PC-3 (cell line): ENCODE data around the gene MANBA. TPM values are rescaled to one million over a fixed set of nuclear protein-coding genes. Genes with fewer than 3 reads are reported as not detected.
"Not testable (repeated sequence)": the region's sequence is repeated elsewhere in the genome, so short reads cannot be mapped to it uniquely, and the experiment has no call there.

Source experiments
- ATAC-seq: fragments of 200-7000 bp; cut with Tn5 transposase; 2 replicates; pipeline ENCODE4 v1.9.1; 2020; ENCODE audit warnings: mild to moderate bottlenecking, moderate library complexity
- BruUV-seq: library from RNA; stranded (reverse); fragments of 400-500 nt; replicated peaks from 2 replicates; lab custom pipeline; 2021; lab: Mats Ljungman, UMichigan
- CTCF ChIA-PET: fragments of 300-600 bp; sonication (Branson Sonifier 250); formaldehyde crosslinking; loops from one replicate; lab custom pipeline; 2022; ENCODE audit warnings: antibody characterized with exemption; lab: Charles Lee
- POLR2A ChIA-PET: fragments of 300-600 bp; sonication (Branson Sonifier 250); formaldehyde crosslinking; loops from one replicate; lab custom pipeline; 2022; ENCODE audit warnings: antibody characterized with exemption; ENCODE audit not compliant: unreplicated experiment; lab: Charles Lee
- DNase-seq: peaks from one replicate; pipeline ENCODE4 v3.0.0-alpha.2; 2015
- H2AFZ ChIP-seq: fragments of 300-600 bp; sonication (generic); 2 replicates; pipeline ENCODE4 v1.6.0; 2016; ENCODE audit warnings: antibody characterized with exemption, low read length
- H3F3A ChIP-seq: fragments of 300-600 bp; sonication (generic); one replicate; pipeline ENCODE4 v1.6.0; 2017; ENCODE audit warnings: antibody characterized with exemption, low read length, control low read depth, mild to moderate bottlenecking; ENCODE audit not compliant: unreplicated experiment
- H3K27ac ChIP-seq: fragments of 300-600 bp; sonication (generic); 2 replicates; pipeline ENCODE4 v1.5.1; 2016; ENCODE audit warnings: mild to moderate bottlenecking, low read length
- H3K27me3 ChIP-seq: fragments of 300-600 bp; sonication (generic); 2 replicates; pipeline ENCODE4 v1.6.1; 2016; ENCODE audit warnings: low read length, mixed read lengths
- H3K36me3 ChIP-seq: fragments of 300-600 bp; sonication (generic); 2 replicates; pipeline ENCODE4 v1.6.1; 2016; ENCODE audit warnings: low read depth, mixed run types, low read length, mixed read lengths
- H3K4me1 ChIP-seq: fragments of 300-600 bp; sonication (generic); 2 replicates; pipeline ENCODE4 v1.5.1; 2016; ENCODE audit warnings: low read length; ENCODE audit not compliant: insufficient read depth
- H3K4me2 ChIP-seq: fragments of 300-600 bp; sonication (generic); 2 replicates; pipeline ENCODE4 v1.6.0; 2016; ENCODE audit warnings: low read length
- H3K4me3 ChIP-seq: fragments of 300-600 bp; sonication (generic); 2 replicates; pipeline ENCODE4 v1.5.1; 2016; ENCODE audit warnings: mild to moderate bottlenecking, low read length, mixed read lengths
- H3K79me2 ChIP-seq: fragments of 300-600 bp; sonication (generic); 2 replicates; pipeline ENCODE4 v1.6.1; 2017; ENCODE audit warnings: low read length, mixed read lengths
- H3K9ac ChIP-seq: fragments of 300-600 bp; sonication (generic); 2 replicates; pipeline ENCODE4 v1.6.0; 2016; ENCODE audit warnings: mild to moderate bottlenecking, low read length
- H3K9me2 ChIP-seq: fragments of 300-600 bp; sonication (generic); replicated peaks from 2 replicates; pipeline ENCODE4 v1.6.1; 2016; ENCODE audit warnings: mixed run types, low read length, mixed read lengths
- H3K9me3 ChIP-seq: fragments of 300-600 bp; sonication (generic); 2 replicates; pipeline ENCODE4 v1.6.1; 2016; ENCODE audit warnings: low read length, mixed read lengths
- H4K20me1 ChIP-seq: fragments of 300-600 bp; sonication (generic); 2 replicates; pipeline ENCODE4 v1.6.1; 2016; ENCODE audit warnings: low read length, mixed read lengths
- CTCF ChIP-seq: fragments of 300-600 bp; sonication (generic); conservative IDR thresholded peaks from 2 replicates; pipeline ENCODE4 v1.5.1; 2017; ENCODE audit warnings: antibody characterized with exemption, low read depth, mild to moderate bottlenecking, low read length
- EZH2 ChIP-seq: fragments of 300-600 bp; sonication (generic); IDR thresholded peaks from one replicate; pipeline ENCODE4 v1.6.1; 2017; ENCODE audit warnings: antibody characterized with exemption, mild to moderate bottlenecking, low read length; ENCODE audit not compliant: unreplicated experiment
- EZH2phosphoT487 ChIP-seq: fragments of 300-600 bp; sonication (generic); IDR thresholded peaks from 2 replicates; pipeline ENCODE4 v1.6.1; 2018; ENCODE audit warnings: mild to moderate bottlenecking, antibody characterized with exemption, low read length, borderline replicate concordance
- intact Hi-C: fragments of 100-400 bp; cut with micrococcal nuclease; formaldehyde crosslinking; loops from 2 replicates; pipeline ENCODE4 v1.9.0; 2023
- total RNA-seq: library from RNA; depleted of rRNA; stranded (reverse); fragments of >200 nt; gene quantifications from 2 replicates; pipeline ENCODE4 v1.2.3, GENCODE V29; 2014

Gene MANBA
- total RNA-seq, 1 experiment from 2014 or later: 20.9 TPM

DNA sequence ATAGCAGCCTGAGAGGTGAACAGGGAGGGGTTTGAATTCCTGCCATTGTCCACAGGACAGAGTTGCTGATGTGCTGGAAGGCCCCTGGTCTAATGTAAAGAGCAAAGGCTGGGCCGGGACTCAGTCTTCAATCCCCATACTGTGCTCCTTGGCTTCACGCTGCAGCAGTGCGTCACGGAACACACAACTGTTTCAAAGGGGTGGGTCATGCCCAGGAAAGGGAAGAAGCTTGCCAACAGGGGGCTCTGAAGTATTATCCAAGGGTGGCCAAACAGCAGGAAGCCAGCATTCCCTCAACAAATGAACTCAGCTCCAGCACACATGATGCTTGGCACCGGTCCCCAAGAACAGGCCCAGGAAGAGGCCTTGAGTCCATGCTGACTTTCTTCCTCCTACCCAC is 137.1 kb downstream of the MANBA start:
- Histone ChIP-seq H3K27ac (no peak overlapping the region), H4K20me1 (no peaks in the 10 kb centered on the region), H2AFZ (no peak overlapping the region), H3K9me2 (no peaks in the 10 kb centered on the region), H3K79me2 (no peaks in the 10 kb centered on the region), H3K4me1 (peaks cover 44% of the 10 kb centered on the region), H3K4me2 (no peak overlapping the region), H3F3A (peaks cover 8% of the 10 kb centered on the region), H3K36me3 (no peaks in the 10 kb centered on the region), H3K9ac (no peak overlapping the region), H3K9me3 (no peaks in the 10 kb centered on the region), H3K4me3 (no peak overlapping the region), H3K27me3 (no peaks in the 10 kb centered on the region)
- TF ChIP-seq EZH2 (no peak), CTCF (peak; percentile 29; the same call in 1 of the 2 replicates)
- BruUV-seq: no TSS peak
- CTCF ChIA-PET: interaction anchor here (0.7 kb wide), 1 partner anchor 188 kb away, joined by 3 read pairs; no protein-coding TSS in a partner anchor
- POLR2A ChIA-PET: no interaction called here
- DNase-seq (peak; percentile 40), ATAC-seq (no peak)
- intact Hi-C loops: no loop called here

- Histone ChIP-seq H3K9ac (peak overlapping the region; percentile 40; the same call in 1 of the 2 replicates), H4K20me1 (no peaks in the 10 kb centered on the region), H3K9me3 (no peaks in the 10 kb centered on the region), H3K4me1 (peaks cover 24% of the 10 kb centered on the region), H3K36me3 (peaks cover 5% of the 10 kb centered on the region; the same call in 1 of the 2 replicates), H2AFZ (peak overlapping the region; percentile 69), H3K9me2 (no peaks in the 10 kb centered on the region), H3K4me3 (peak overlapping the region; percentile 60), H3K27me3 (no peaks in the 10 kb centered on the region), H3K79me2 (no peaks in the 10 kb centered on the region), H3F3A (no peaks in the 10 kb centered on the region), H3K4me2 (peak overlapping the region; percentile 83), H3K27ac (peak overlapping the region; percentile 68)
- ATAC-seq (peak; percentile 90), DNase-seq (peak; percentile 78)
- intact Hi-C loops: loop anchor here (1.0 to 2.0 kb wide), 4 partner anchors 168 to 470 kb away; partner anchors contain the start of gene UBE2D3
- TSS peak; percentile 31 for BruUV-seq
- TF ChIP-seq EZH2phosphoT487 (no peak), CTCF (peak; percentile 86), EZH2 (no peak)
- POLR2A ChIA-PET: interaction anchor here (0.7 kb wide), 1 partner anchor 574 kb away, joined by 3 read pairs; no protein-coding TSS in a partner anchor
- CTCF ChIA-PET: interaction anchor here (0.6 to 1.1 kb wide), 10 partner anchors 20 to 479 kb away, joined by 3 to 7 read pairs (median 4); partner anchors contain the start of genes BDH2 and UBE2D3
These were observed 139.9 kb downstream of the MANBA start for GRCh38 chr4:102620697-102621497.

DNA sequence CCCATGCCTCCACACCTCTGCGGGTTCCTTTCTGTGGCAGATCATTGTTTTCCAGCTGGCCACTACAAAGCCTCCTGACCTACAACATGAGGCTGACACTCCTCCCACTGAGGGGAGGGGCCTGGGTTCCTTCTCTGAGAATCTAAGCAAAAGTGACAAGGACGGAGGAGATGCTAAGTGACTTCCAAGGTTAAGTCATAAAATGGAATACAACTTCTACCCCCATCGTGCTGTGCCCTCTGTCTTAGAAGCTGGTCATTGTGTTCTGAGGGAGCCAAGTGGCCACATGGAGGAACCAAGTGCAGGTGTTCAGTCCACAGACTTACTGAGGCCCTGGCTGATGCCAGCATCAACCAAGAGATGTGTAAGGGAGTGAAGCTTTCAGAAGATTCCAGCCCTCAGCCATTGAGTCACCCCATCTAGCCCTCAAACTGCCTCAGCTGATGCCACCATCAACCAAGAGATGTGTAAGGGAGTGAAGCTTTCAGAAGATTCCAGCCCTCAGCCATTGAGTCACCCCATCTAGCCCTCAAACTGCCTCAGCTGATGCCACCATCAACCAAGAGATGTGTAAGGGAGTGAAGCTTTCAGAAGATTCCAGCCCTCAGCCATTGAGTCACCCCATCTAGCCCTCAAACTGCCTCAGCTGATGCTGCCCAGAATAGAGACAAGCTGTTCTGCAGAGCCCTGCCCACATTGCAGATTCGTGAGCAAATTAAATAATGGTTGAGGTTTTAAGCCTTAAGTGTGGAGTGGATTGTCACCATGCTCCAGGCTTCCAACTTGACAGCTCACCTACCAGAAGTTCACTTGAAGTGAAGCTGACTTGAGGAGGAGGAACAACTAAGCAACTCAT is 140.8 kb downstream of the MANBA start:
- H4K20me1 ChIP-seq, H3K9me3 ChIP-seq, H3K79me2 ChIP-seq, H3F3A ChIP-seq, DNase-seq, H3K9ac ChIP-seq, BruUV-seq, H3K9me2 ChIP-seq, POLR2A ChIA-PET, H3K36me3 ChIP-seq, H3K27me3 ChIP-seq: not testable (repeated sequence)
- Histone ChIP-seq H3K4me3 (peak overlapping the region; percentile 60), H3K4me1 (peaks cover 21% of the 10 kb centered on the region), H2AFZ (peak overlapping the region; percentile 69; the same call in 1 of the 2 replicates), H3K4me2 (peak overlapping the region; percentile 83), H3K27ac (peak overlapping the region; percentile 68)
- CTCF ChIA-PET: interaction anchor here (0.7 to 1.1 kb wide), 4 partner anchors 80 to 480 kb away, joined by 3 to 5 read pairs (median 3); partner anchors contain the start of gene BDH2
- intact Hi-C loops: loop anchor here (1.0 to 2.0 kb wide), 2 partner anchors 169 to 471 kb away; no protein-coding TSS in a partner anchor
- ATAC-seq: peak; percentile 10

- H3K27ac ChIP-seq, H3K36me3 ChIP-seq, BruUV-seq, H3F3A ChIP-seq, H3K79me2 ChIP-seq, H3K4me2 ChIP-seq, H3K9me3 ChIP-seq, ATAC-seq, POLR2A ChIA-PET, intact Hi-C loops, H3K9ac ChIP-seq, H3K4me3 ChIP-seq, DNase-seq, CTCF ChIA-PET, H3K27me3 ChIP-seq, H4K20me1 ChIP-seq, H2AFZ ChIP-seq, H3K9me2 ChIP-seq: not testable (repeated sequence)
- peaks cover 21% of the 10 kb centered on the region for H3K4me1 ChIP-seq
These were observed 141.7 kb downstream of the MANBA start for GRCh38 chr4:102619021-102619420.
